Measurements from ENCODE around the gene MUC12.
"Not testable (repeated sequence)": the region's sequence is repeated elsewhere in the genome, so short reads cannot be mapped to it uniquely, and the experiment has no call there.

Gene MUC12

DNA sequence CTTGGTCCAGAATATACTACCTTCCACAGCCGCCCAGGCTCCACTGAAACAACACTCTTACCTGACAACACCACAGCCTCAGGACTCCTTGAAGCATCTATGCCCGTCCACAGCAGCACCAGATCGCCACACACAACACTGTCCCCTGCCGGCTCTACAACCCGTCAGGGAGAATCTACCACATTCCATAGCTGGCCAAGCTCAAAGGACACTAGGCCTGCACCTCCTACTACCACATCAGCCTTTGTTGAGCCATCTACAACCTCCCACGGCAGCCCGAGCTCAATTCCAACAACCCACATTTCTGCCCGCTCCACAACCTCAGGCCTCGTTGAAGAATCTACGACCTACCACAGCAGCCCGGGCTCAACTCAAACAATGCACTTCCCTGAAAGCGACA lies 22.9 kb downstream of the MUC12 start:
- not testable (repeated sequence) for DNase-seq (ENCODE audit: low read depth)

DNA sequence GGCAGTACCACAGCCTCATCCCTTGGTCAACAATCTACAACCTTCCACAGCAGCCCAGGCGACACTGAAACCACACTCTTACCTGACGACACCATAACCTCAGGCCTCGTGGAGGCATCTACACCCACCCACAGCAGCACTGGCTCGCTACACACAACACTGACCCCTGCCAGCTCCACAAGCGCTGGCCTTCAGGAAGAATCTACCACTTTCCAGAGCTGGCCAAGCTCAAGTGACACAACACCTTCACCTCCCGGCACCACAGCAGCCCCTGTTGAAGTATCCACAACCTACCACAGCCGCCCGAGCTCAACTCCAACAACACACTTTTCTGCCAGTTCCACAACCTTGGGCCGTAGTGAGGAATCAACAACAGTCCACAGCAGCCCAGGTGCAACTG lies 25.3 kb downstream of the MUC12 start:
- not testable (repeated sequence) for DNase-seq (ENCODE audit: low read depth)

DNA sequence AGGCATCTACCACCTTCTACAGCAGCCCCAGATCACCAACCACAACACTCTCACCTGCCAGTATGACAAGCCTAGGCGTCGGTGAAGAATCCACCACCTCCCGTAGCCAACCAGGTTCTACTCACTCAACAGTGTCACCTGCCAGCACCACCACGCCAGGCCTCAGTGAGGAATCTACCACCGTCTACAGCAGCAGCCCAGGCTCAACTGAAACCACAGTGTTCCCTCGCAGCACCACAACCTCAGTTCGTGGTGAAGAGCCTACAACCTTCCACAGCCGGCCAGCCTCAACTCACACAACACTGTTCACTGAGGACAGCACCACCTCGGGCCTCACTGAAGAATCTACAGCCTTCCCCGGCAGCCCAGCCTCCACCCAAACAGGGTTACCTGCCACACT lies 29.2 kb downstream of the MUC12 start:
- DNase-seq (ENCODE audit: low read depth), result not testable (repeated sequence)

DNA sequence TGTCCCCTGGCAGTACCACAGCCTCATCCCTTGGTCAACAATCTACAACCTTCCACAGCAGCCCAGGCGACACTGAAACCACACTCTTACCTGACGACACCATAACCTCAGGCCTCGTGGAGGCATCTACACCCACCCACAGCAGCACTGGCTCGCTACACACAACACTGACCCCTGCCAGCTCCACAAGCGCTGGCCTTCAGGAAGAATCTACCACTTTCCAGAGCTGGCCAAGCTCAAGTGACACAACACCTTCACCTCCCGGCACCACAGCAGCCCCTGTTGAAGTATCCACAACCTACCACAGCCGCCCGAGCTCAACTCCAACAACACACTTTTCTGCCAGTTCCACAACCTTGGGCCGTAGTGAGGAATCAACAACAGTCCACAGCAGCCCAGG lies 30.0 kb downstream of the MUC12 start:
- not testable (repeated sequence) for DNase-seq (ENCODE audit: low read depth)

GRCh38 chr7:101000025-101000424 lies 30.7 kb downstream of the MUC12 start:
- not testable (repeated sequence) for DNase-seq (ENCODE audit: low read depth)

DNA sequence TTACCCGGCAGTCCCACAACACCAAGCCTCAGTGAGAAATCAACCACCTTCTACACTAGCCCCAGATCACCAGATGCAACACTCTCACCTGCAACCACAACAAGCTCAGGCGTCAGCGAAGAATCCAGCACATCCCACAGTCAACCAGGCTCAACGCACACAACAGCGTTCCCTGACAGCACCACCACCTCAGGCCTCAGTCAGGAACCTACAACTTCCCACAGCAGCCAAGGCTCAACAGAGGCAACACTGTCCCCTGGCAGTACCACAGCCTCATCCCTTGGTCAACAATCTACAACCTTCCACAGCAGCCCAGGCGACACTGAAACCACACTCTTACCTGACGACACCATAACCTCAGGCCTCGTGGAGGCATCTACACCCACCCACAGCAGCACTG lies 33.0 kb downstream of the MUC12 start:
- DNase-seq (ENCODE audit: low read depth), result not testable (repeated sequence)

- DNase-seq (ENCODE audit: low read depth), result not testable (repeated sequence)
These were observed 38.0 kb downstream of the MUC12 start for GRCh38 chr7:101007361-101007760.

DNA sequence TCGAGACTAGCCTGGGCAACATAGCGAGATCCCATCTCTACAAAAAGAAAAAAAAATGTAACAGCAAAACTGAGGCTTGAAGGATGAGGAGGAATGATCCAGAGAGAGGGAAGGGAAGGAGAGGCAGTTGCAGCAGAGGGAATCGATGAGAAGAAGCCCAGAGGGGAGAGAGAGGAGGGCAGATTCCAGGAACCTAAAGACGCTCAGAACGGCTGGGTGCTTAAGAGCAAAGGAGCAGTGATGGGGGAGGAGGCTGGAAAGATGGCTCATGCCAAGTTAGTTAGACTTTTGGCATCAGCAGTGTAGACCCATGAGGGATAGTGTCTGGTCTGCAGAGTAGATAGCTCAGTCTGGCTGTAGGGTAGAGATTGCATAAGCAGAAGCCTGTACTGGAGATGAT lies 40.3 kb downstream of the MUC12 start:
- no peak for DNase-seq (ENCODE audit: low read depth)

- no peak for DNase-seq (ENCODE audit: low read depth)
These were observed 43.6 kb downstream of the MUC12 start for GRCh38 chr7:101012931-101013330.

- no peak for DNase-seq (ENCODE audit: low read depth)
These were observed 46.3 kb downstream of the MUC12 start for GRCh38 chr7:101015626-101016025.

DNA sequence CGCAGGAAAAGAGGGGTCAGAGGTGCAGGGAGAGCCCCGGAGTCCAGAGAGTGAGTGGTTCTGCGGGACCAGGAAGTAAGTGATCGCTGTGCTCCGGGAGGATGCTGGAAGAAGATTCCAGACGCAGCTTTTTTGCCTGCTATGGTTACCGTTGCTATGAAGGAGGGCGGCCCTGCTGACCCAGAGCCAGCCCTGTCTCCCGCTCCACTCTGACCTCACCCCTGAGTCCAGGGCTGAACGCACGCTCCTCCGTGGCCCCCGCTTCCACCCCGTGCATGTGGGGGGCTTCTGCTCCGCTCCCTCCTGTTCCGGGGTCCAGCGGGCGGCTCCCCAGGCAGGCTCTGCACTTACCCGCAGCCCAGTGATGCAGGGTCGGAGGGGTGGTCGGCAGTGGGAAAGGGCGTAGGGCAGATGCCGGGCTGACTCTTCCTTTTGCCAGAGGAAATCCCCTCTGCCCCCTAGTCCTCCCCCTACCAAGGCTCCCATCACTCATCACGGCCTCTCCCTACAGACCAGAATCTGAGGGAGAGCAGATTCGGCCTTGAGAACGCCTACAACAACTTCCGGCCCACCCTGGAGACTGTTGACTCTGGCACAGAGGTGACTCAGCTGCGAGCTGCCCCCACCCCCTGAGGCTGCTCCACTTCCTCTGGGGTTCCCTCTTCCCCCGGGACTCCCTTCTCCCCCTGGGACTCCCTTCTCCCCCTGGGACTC lies 47.9 kb downstream of the MUC12 start:
- peak; percentile 84 for DNase-seq (ENCODE audit: low read depth)

DNA sequence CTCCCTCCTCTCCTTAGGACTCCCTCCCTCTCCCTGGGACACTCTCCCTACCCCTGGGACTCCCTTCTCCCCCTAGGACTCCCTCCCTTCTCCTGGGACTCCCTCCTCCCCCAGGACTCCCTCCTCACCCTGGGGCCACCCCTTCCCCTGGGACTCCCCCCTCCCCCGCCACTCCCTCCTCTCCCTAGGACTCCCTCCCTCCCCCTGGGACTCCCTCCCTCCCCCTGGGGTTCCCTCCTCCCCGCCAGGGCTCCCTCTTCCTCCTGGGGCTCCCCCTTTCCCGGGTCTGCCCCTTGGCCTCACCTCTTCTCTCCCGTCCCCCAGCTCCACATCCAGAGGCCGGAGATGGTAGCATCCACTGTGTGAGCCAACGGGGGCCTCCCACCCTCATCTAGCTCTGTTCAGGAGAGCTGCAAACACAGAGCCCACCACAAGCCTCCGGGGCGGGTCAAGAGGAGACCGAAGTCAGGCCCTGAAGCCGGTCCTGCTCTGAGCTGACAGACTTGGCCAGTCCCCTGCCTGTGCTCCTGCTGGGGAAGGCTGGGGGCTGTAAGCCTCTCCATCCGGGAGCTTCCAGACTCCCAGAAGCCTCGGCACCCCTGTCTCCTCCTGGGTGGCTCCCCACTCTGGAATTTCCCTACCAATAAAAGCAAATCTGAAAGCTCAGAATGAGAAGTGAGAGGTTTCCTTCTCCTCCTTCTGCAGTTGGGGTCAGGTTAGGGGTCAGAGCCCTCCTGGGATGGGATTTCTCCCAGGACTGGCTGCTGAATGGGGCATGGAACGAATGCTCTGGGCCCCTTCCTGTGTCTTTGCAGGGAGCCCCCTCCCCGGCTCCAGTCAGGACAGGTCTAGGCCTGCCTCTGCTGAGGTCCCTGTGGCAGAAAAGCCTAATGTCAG lies 49.2 kb downstream of the MUC12 start:
- no peak for DNase-seq (ENCODE audit: low read depth)

- DNase-seq (ENCODE audit: low read depth), result no peak
These were observed 51.1 kb downstream of the MUC12 start for GRCh38 chr7:101020444-101020843.

DNA sequence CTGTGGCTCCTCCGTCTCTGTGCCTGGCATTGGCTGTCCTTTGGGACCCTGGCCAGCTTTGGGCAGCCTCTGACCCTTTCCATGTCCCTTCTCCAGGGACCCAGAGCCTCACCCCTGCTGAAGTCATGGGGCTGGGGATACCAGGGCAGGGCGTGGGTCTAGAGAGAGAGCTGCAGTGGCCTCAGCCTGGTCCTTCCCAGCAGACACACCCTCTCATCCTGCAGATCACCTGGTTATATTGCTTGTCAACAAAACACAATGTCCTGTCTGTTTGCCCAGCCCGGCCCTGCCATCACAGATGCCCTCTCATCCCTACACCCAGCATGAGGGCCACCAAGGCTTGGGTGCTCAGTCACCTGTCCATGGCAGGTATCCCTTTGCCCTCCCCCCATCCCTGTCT lies 52.3 kb downstream of the MUC12 start:
- DNase-seq (ENCODE audit: low read depth), result no peak

- DNase-seq (ENCODE audit: low read depth), result no peak
These were observed 54.5 kb downstream of the MUC12 start for GRCh38 chr7:101023839-101024238.

DNA sequence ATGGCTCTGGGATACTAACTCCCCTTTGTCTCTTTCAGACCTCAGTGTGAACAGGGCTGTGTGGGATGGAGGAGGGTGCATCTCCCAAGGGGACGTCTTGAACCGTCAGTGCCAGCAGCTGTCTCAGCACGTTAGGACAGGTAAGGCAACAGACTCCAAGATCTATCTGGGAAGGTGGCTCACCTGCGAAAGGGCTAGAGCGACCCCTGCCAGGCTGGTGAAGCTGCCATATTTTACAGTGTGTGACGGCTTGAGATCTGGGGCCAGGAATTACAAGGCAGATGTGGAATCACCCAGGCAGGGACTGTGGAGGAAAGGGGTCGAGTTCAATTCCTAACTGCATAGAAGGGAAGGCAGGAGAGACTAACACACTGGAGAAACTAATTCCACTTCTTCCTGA lies 61.7 kb downstream of the MUC12 start:
- no peak for DNase-seq (ENCODE audit: low read depth)

GRCh38 chr7:101035941-101036340 lies 66.6 kb downstream of the MUC12 start:
- no peak for DNase-seq (ENCODE audit: low read depth)

DNA sequence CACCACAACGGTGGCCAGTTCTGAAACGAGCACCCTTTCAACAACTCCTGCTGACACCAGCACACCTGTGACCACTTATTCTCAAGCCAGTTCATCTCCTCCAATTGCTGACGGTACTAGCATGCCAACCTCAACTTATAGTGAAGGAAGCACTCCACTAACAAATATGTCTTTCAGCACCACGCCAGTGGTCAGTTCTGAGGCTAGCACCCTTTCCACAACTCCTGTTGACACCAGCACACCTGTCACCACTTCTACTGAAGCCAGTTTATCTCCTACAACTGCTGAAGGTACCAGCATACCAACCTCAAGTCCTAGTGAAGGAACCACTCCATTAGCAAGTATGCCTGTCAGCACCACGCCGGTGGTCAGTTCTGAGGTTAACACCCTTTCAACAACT lies 71.9 kb downstream of the MUC12 start:
- not testable (repeated sequence) for DNase-seq (ENCODE audit: low read depth)

- peak; percentile 27 for DNase-seq (ENCODE audit: low read depth)
These were observed 89.0 kb downstream of the MUC12 start for GRCh38 chr7:101058355-101058754.

- no peak for DNase-seq (ENCODE audit: low read depth)
These were observed 90.2 kb downstream of the MUC12 start for GRCh38 chr7:101059620-101059942.

- DNase-seq (ENCODE audit: low read depth), result no peak
These were observed 91.6 kb downstream of the MUC12 start for GRCh38 chr7:101060992-101061391.

DNA sequence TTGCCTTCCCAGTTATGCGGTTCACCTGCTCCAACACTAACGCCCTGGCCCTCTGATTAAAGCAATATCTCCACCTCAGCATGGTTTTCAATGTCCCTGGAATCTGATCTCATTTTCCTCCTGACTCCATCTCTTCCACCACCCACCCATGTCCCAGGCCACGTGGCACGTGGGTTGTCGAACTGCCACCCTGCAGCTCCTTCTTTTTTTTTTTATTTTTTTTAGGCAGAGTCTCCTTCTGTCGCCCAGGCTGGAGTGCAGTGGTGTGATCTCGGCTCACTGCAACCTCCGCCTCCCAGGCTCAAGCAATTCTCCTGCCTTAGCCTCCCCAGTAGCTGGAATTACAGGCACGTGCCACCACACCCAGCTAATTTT lies 94.8 kb downstream of the MUC12 start:
- DNase-seq (ENCODE audit: low read depth), result not testable (repeated sequence)

DNA sequence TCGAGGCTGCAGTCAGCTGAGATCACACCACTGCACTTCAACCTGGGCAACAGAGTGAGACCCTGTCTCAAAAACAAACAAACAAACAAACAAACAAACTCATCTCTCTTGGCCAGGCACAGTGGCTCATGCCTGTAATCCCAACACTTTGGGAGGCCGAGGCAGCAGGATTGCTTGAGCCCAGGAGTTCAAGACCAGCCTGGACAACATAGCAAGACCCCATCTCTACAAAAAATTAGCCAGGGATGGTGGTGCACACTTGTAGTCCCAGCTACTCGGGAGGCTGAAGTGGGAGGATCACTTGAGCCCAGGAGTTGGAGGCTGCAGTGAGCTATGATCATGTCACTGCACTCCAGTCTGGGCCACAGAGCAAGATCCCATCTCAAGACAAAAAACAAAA lies 95.8 kb downstream of the MUC12 start:
- DNase-seq (ENCODE audit: low read depth), result not testable (repeated sequence)

Data from GM04504 (cell line).